Skeletal muscle tissue (tissue), 4 donors: Measurements from ENCODE around the gene TNFRSF13B. TPM values are rescaled to one million over a fixed set of nuclear protein-coding genes. Genes with fewer than 3 reads are reported as not detected.

Experiments
- H3K27ac ChIP-seq: one replicate; pipeline ENCODE4 v1.7.0; 2013; ENCODE audit warnings: mild to moderate bottlenecking, low read depth, low read length, inconsistent platforms
- H3K27me3 ChIP-seq, 3 donors: one replicate each; pipeline ENCODE4 v1.7.0; 2013; ENCODE audit warnings: low read length in 3 of 3; ENCODE audit not compliant: control insufficient read depth in 3 of 3, insufficient read depth in 3 of 3
- H3K36me3 ChIP-seq, 3 donors: one replicate each; pipeline ENCODE4 v1.7.0; 2013; ENCODE audit warnings: low read length in 3 of 3; ENCODE audit not compliant: control insufficient read depth in 3 of 3, insufficient read depth in 3 of 3
- H3K4me1 ChIP-seq, 3 donors: one replicate each; pipeline ENCODE4 v1.7.0; 2013; ENCODE audit warnings: low read length in 3 of 3, mild to moderate bottlenecking in 3 of 3; ENCODE audit not compliant: control insufficient read depth in 3 of 3, insufficient read depth in 3 of 3
- H3K4me3 ChIP-seq, 3 donors: one replicate each; pipeline ENCODE4 v1.7.0; 2013; ENCODE audit warnings: low read length in 3 of 3
- H3K9ac ChIP-seq, 3 donors: one replicate each; pipeline ENCODE4 v1.7.0; 2013; ENCODE audit warnings: low read length in 3 of 3, mild to moderate bottlenecking in 3 of 3, moderate library complexity in 2 of 3, low read depth in 1 of 3
- H3K9me3 ChIP-seq, 3 donors: one replicate each; pipeline ENCODE4 v1.7.0; 2013; ENCODE audit warnings: low read length in 3 of 3; ENCODE audit not compliant: control insufficient read depth in 3 of 3
- total RNA-seq: library from RNA; depleted of rRNA; stranded (reverse); fragments of >200 nt; gene quantifications from one replicate; pipeline ENCODE4 v1.2.3, GENCODE V29; 2014
- donor health status: Osteomylitis.

Gene TNFRSF13B
- total RNA-seq, 1 donor from 2014 or later: not detected

GRCh38 chr17:16995930-16996329 is 24.0 kb upstream of the TNFRSF13B start:
- no peak overlapping the region for H3K27ac ChIP-seq
- no peaks in the 10 kb centered on the region for H3K27me3 ChIP-seq
- H3K36me3 ChIP-seq: no peaks in the 10 kb centered on the region
- peaks cover 0 to 2% (median 0%) of the 10 kb centered on the region in 3 donors for H3K4me1 ChIP-seq
- H3K9me3 ChIP-seq: no peaks in the 10 kb centered on the region
- H3K4me3 ChIP-seq: no peak overlapping the region
- no peak overlapping the region for H3K9ac ChIP-seq

GRCh38 chr17:16994631-16995030 is 22.7 kb upstream of the TNFRSF13B start:
- Histone ChIP-seq H3K4me1 (peaks cover 0 to 2% (median 0%) of the 10 kb centered on the region in 3 donors), H3K9me3 (no peaks in the 10 kb centered on the region), H3K36me3 (no peaks in the 10 kb centered on the region), H3K27ac (no peak overlapping the region), H3K4me3 (no peak overlapping the region), H3K27me3 (no peaks in the 10 kb centered on the region), H3K9ac (no peak overlapping the region)

GRCh38 chr17:16991349-16992009 is 19.6 kb upstream of the TNFRSF13B start:
- Histone ChIP-seq H3K9ac (peak overlapping the region in 1 of 3 donors; percentile 40), H3K9me3 (no peaks in the 10 kb centered on the region), H3K27me3 (no peaks in the 10 kb centered on the region), H3K4me3 (no peak overlapping the region), H3K4me1 (peaks cover 5 to 13% (median 6%) of the 10 kb centered on the region in 3 donors), H3K27ac (no peak overlapping the region), H3K36me3 (no peaks in the 10 kb centered on the region)

GRCh38 chr17:16989953-16990860 is 18.3 kb upstream of the TNFRSF13B start:
- H3K27ac ChIP-seq: no peak overlapping the region
- H3K9me3 ChIP-seq: no peaks in the 10 kb centered on the region
- no peaks in the 10 kb centered on the region for H3K36me3 ChIP-seq
- H3K4me1 ChIP-seq: peaks cover 5 to 13% (median 6%) of the 10 kb centered on the region in 3 donors
- H3K9ac ChIP-seq: no peak overlapping the region
- H3K27me3 ChIP-seq: no peaks in the 10 kb centered on the region
- H3K4me3 ChIP-seq: no peak overlapping the region

GRCh38 chr17:16989230-16989952 is 17.5 kb upstream of the TNFRSF13B start:
- H3K36me3 ChIP-seq: no peaks in the 10 kb centered on the region
- H3K27me3 ChIP-seq: no peaks in the 10 kb centered on the region
- H3K4me1 ChIP-seq: peaks cover 5 to 13% (median 6%) of the 10 kb centered on the region in 3 donors
- H3K9ac ChIP-seq: no peak overlapping the region
- no peak overlapping the region for H3K4me3 ChIP-seq
- no peaks in the 10 kb centered on the region for H3K9me3 ChIP-seq
- no peak overlapping the region for H3K27ac ChIP-seq

- Histone ChIP-seq H3K4me1 (peaks cover 5 to 13% (median 6%) of the 10 kb centered on the region in 3 donors), H3K36me3 (no peaks in the 10 kb centered on the region), H3K27me3 (no peaks in the 10 kb centered on the region), H3K27ac (no peak overlapping the region), H3K9me3 (no peaks in the 10 kb centered on the region), H3K4me3 (no peak overlapping the region), H3K9ac (no peak overlapping the region)
Measured at GRCh38 chr17:16988749-16989229, 16.9 kb upstream of the TNFRSF13B start.

- Histone ChIP-seq H3K9ac (peak overlapping the region in 1 of 3 donors; percentile 45), H3K4me3 (no peak overlapping the region), H3K4me1 (peaks cover 5 to 13% (median 6%) of the 10 kb centered on the region in 3 donors), H3K27me3 (no peaks in the 10 kb centered on the region), H3K27ac (no peak overlapping the region), H3K36me3 (no peaks in the 10 kb centered on the region), H3K9me3 (no peaks in the 10 kb centered on the region)
Measured at GRCh38 chr17:16987830-16988601, 16.1 kb upstream of the TNFRSF13B start.

- no peak overlapping the region for H3K4me3 ChIP-seq
- H3K9ac ChIP-seq: no peak overlapping the region
- no peaks in the 10 kb centered on the region for H3K9me3 ChIP-seq
- H3K4me1 ChIP-seq: peaks cover 5 to 13% (median 6%) of the 10 kb centered on the region in 3 donors
- H3K27ac ChIP-seq: no peak overlapping the region
- no peaks in the 10 kb centered on the region for H3K36me3 ChIP-seq
- no peaks in the 10 kb centered on the region for H3K27me3 ChIP-seq
Measured at GRCh38 chr17:16987066-16987829, 15.3 kb upstream of the TNFRSF13B start.

GRCh38 chr17:16986391-16986790 is 14.5 kb upstream of the TNFRSF13B start:
- H3K9me3 ChIP-seq: no peaks in the 10 kb centered on the region
- H3K4me3 ChIP-seq: no peak overlapping the region
- H3K9ac ChIP-seq: no peak overlapping the region
- H3K4me1 ChIP-seq: peaks cover 5 to 13% (median 6%) of the 10 kb centered on the region in 3 donors
- H3K27me3 ChIP-seq: no peaks in the 10 kb centered on the region
- no peaks in the 10 kb centered on the region for H3K36me3 ChIP-seq
- H3K27ac ChIP-seq: no peak overlapping the region
